NCI-H1417 treated with DMSO at 0.1 percent for 48 hours (cell line): ENCODE results near the gene ZFAND2A.
"Not testable (repeated sequence)": the region's sequence is repeated elsewhere in the genome, so short reads cannot be mapped to it uniquely, and the experiment has no call there.

Source experiments
- DNase-seq: peaks from one replicate; lab custom pipeline; 2025; lab: John Stamatoyannopoulos, UW

Gene ZFAND2A, protein sequence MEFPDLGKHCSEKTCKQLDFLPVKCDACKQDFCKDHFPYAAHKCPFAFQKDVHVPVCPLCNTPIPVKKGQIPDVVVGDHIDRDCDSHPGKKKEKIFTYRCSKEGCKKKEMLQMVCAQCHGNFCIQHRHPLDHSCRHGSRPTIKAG

GRCh38 chr7:1159891-1160669, at the start of gene ZFAND2A:
ZFAND2A (minus strand) TSS chr7:1160196; CDS start chr7:1158212, 1,984 bp downstream.
- peak; percentile 90 for DNase-seq

DNA sequence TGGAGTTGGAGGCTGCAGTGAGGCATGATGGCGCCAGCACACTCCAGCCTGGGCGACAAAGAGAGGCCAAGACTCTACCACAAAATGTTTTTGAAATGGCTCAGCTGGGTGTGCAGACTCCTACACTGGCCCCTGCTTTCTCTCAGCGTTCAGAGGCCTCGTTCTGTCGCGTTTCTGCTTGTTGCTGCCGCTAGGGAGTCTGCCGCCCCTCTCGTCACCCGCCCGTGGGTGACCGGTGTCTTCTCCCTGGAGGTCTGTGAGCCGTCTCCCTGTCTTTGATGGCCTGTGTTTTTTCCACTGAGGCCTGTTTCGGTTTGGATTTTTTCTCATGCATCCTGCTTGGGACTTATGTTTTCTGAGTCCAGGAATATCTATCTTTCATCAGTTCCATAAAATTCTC, 49.1 kb upstream of the ZFAND2A start:
- no peak for DNase-seq

GRCh38 chr7:1205742-1206141, 45.7 kb upstream of the ZFAND2A start:
- not testable (repeated sequence) for DNase-seq

DNA sequence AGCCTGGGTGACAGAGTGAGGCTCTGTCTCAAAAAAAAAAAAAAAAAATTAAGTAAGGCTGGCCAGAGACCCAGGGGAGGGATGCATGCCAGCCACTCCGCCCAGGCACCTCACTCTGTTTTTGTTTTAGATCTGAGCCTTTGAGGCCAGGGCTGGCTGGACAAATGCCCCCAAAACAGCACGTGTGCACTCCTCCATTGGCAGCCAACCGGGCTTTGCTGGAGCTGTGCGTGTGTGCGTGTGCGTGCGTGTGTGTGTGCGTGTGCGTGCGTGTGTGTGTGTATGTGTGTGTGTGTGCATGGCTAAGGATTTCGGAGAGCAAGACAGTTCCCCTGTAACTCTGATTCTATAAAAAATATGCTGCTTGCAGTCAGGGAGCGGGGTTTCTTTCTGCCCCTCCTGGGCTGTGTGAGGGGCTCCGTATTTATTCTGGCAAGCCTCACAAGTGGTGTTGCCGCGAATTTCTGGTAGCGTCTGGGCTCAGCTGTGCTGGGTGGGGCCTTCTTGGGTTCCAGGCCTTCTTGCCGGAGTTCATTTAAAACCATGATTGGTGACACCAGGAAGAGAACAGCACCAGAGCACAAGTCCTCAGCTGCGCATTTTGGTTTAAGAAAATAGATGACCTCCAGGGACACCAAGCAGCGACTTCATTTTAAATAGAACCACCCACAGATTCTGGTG, 44.6 kb upstream of the ZFAND2A start:
- no peak for DNase-seq

DNA sequence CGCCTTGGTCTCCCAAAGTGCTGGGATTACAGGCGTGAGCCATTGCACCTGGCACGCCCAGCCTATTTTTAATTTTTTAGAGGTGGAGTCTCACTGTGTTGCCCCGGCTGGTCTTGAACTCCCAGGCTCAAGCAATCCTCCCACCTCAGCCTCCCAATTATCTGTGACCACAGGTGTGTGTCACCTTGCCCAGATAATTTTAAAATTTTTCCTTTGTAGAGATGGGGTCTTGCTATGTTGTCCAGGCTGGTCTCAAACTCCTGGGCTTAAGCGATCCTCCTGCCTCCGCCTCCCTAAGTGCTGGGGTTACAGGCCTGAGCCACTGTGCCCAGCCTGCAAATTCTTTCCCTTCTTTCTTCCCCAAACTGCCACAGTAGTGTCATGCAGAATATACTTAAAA, 42.9 kb upstream of the ZFAND2A start:
- DNase-seq = not testable (repeated sequence)

DNA sequence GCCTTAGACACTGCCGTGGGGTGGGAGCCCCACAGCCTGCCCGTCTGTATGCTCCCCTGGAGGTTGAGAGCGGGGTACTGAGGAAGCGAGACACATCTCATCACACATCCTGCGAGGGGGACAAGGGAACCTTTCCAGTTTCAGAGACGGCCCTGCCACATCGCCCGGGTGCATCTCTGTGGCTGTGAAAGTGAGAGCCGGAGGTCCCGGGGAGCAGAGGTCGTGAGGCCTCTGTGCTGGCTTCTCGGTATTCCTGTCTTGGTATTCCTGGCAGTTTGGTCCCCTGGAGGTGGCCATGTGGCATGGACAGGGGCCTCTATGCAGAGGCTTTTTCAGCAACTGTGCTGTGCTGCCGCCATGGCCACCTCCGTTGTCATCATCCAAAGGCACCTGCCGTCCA, 41.9 kb upstream of the ZFAND2A start:
- DNase-seq = no peak

GRCh38 chr7:1200045-1200444, 40.0 kb upstream of the ZFAND2A start:
- DNase-seq = no peak

DNA sequence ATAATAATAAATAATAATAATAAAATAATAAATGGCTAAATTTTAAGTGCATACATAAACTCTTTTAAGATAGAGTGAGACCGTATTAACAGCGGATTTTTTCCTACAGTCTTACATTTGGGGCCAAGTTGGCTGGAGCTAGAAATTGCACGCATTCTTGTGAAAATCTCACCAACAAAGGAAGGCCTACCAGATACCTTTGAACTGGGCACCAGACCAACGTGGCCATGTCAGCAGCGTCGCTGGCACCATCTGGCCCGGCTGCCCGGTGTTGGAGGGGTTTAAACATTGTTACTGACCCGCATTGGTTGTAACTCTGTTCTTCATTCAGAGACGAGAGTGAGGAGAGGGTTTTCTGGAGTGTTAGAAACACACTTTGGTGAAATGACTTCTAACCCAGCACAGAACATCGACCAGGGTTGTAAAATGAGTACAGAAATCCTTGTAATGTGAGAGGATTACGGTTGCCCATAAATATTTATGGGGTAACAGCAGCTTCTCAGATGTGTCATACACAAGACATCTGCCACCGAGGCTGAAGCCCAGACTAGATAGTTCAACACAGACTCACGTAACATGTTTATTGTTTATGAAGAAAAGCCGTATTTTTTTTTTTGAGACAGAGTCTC, 38.1 kb upstream of the ZFAND2A start:
- DNase-seq = no peak

DNA sequence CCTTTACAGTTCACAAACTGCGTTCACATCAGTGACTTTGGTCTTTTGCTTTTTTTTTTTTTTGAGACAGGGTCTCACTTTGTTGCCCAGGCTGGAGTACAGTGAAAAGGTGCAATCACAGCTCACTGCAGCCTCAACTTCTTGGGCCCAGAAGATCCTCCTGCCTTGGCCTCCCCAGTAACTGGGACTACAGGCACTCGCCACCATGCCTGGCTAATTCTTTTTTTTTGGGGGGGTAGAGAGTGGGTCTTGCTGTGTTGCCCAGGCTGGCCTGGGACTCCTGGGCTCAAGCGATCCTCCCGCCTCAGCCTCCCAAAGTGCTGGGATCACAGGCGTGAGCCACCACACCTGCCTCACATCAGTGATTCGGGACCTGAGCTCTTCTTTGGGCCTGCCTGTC, 37.0 kb upstream of the ZFAND2A start:
- DNase-seq = no peak

- not testable (repeated sequence) for DNase-seq
Observed at GRCh38 chr7:1196441-1196840, 36.4 kb upstream of the ZFAND2A start.

DNA sequence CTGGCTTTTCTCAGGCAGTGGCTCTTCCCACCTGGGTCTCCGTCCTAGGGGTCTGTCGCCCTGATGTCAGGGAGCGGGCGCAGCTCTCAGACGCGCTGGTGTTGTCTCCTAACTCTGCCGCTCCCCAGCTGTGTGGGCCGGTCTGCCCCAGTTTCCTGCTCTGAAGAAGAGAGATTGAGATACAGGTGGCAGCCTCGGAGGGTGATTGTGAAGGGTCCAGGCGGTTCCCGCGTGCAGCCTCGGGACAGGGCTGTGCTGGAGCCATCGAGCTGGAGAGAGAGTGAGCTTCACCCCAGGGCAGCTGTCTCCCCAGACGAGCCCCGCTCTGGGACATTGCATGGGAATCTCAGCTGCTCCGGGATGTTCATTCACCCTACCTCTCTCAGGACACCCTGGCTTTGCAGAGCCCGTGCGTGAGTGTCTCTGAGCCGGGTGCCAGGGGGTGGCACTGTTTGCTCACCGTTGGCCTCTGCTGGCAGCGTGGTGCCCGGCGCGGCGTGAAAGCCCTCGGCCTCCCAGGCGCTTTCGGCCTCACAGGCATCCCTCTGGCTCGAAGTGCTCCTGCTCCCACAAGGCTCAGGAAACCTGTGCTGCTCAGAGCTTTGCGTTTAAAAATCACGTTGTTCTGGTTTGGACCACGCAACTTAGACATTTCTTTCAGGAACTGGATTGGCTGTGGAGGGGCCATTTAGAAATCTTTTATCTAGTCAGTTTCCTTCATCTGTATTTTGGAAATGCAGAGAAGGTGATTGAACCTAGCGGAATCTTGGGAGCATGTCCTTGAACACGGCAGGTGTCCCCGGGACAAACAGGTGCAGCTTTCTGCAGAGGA, 33.8 kb upstream of the ZFAND2A start:
- no peak for DNase-seq

DNA sequence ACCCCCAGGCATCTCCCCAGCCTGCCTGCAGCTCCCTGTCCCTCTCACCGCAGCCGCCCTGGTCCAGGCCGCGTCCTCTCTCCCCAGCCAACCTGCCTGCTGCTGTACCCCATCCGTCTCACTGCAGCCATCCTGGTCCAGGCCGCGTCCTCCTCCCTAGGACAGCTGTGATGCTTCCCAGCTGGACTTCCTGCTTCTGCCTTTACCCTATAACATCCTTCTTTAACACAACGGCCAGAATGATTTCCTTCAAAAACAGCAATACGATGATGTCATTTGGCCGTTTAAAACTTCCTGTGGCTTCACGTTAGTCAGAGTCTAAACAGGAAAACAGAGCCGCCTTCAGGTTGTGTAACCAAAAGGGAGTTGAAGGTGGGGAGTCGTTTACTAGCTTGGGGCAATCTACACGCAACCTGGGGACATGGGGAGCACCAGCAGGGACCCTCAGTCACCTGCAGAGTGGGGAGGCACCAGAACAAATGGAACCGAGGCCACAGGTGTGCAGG, 32.2 kb upstream of the ZFAND2A start:
- DNase-seq = no peak

DNA sequence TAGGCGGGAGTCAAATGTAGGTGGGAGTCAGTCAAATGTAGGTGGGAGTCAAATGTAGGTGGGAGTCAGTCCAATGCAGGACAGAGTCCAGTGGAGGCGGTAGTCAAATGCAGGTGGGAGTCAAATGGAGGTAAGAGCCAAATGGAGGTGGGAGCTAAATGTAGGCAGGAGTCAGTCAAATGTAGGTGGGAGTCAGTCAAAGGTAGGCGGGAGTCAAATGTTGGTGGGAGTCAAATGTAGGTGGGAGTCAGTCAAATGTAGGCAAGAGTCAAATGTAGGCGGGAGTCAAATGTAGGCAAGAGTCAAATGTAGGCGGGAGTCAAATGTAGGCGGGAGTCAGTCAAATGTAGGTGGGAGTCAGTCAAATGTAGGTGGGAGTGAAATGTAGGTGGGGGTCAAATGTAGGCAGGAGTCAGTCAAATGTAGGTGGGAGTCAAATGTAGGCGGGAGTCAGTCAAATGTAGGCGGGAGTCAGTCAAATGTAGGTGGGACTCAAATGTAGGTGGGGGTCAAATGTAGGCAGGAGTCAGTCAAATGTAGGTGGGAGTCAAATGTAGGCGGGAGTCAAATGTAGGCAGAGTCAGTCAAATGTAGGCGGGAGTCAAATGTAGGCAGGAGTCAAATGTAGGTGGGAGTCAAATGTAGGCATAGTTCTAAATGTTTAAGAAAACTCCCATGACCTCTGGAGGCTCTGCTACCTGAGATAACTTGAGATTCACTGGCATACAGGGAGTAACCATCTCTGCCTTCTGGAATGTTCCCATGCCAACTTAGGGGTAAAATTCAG, 30.2 kb upstream of the ZFAND2A start:
- DNase-seq = no peak

- no peak for DNase-seq
Observed at GRCh38 chr7:1188720-1189294, 28.8 kb upstream of the ZFAND2A start.

DNA sequence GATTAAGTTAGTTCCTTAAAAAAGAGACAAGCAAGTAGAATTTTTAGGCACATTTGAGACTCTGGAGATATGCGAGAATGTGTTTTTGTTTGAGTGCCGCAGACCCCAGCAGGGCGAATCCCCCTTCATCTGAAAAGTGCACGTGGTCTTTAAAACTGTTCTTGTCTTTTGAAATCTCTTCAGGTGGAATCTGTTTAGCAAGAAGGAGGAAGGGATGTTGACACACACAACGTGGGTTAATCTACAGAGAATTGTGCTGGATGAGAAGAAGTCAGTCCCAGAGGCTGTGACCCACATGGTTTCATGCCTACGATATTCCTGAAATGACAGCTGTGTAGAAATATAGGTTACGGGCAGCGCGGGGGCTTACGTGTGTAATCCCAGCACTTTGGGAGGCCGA, 27.1 kb upstream of the ZFAND2A start:
- DNase-seq = no peak

DNA sequence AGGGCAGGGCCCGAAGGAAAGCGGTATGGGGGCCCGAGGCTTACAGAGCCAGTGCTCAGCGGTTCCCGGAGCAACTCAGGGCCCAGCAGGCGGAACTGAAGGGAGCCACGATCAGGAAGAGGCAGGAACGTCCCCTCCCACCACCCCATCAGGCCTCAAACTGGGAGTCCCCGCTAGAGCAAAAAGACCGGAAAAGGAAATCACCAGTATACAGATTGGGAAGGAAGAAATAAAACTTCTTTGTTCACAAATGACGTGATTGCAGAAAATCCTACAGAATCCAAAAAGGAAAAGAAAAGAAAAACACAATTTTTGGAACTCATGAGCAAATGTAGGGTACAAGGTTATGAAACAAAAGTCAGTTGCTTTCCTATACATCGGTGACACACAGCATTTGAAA, 21.6 kb upstream of the ZFAND2A start:
- DNase-seq = no peak

DNA sequence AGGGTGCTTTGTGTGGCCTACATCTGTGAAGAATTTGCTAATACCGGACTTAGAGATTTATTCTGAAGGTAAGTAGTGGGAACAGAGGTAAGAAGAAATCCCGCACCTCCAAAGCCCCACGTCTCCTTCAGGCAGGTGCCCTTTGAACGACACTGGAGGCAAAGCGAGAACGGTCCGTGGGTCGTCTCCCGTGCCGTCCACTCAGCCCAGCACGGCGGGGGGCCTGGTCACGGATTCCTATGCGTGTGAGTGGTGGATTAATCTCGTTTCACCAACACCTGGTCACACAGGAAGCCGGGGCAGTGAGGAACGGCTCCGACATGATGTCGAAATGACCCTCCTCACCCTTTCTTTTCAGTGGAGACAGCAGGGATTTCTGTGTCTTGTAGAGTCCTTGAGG, 21.0 kb upstream of the ZFAND2A start:
- no peak for DNase-seq

DNA sequence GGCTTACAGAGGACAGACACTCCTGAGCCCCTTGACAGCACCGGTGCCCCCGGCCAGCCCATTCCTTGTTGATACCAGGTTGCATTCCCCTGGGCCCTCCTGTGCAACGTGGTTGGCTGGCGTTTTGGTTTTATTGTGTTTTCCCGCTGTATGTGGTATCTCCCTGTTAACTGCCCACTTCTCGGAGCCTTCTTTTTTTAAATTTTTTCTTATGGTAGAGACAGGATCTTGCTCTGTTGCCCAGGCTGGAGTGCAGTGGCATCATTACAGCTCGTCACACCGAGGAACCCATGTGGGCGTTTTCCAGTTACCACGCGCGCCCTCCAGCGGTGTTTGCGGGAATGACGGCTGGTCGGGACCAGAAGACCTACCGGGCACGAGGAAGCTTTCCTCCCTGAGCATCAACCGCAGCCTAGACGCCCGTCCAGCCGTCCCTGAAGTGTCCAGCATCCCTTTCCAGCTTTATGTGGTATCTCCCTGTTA, 16.9 kb upstream of the ZFAND2A start:
- no peak for DNase-seq

GRCh38 chr7:1175967-1176851, 16.2 kb upstream of the ZFAND2A start:
- DNase-seq = peak; percentile 2
